Fibroblast of skin of left quadriceps (primary cell): ENCODE results near the gene LCAT.

ENCODE experiments used
- DNase-seq, 2 experiments: peaks; one replicate each; pipeline ENCODE4 v3.0.0-alpha.2; 2013; ENCODE audit warnings: low read depth in 2 of 2

Gene LCAT

DNA sequence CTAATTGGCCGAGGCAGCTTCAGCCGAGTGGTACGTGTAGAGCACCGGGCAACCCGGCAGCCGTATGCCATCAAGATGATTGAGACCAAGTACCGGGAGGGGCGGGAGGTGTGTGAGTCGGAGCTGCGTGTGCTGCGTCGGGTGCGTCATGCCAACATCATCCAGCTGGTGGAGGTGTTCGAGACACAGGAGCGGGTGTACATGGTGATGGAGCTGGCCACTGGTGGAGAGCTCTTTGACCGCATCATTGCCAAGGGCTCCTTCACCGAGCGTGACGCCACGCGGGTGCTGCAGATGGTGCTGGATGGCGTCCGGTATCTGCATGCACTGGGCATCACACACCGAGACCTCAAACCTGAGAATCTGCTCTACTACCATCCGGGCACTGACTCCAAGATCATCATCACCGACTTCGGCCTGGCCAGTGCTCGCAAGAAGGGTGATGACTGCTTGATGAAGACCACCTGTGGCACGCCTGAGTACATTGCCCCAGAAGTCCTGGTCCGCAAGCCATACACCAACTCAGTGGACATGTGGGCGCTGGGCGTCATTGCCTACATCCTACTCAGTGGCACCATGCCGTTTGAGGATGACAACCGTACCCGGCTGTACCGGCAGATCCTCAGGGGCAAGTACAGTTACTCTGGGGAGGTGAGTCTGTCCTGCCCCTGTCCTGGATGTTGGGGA is 34.7 kb downstream of the LCAT start:
- DNase-seq = no peak

GRCh38 chr16:67907397-67908180 is 36.3 kb downstream of the LCAT start:
- DNase-seq = no peak

- DNase-seq = no peak
Observed at GRCh38 chr16:67902831-67903230, 41.1 kb downstream of the LCAT start.

GRCh38 chr16:67901734-67902133 is 42.2 kb downstream of the LCAT start:
- no peak for DNase-seq

DNA sequence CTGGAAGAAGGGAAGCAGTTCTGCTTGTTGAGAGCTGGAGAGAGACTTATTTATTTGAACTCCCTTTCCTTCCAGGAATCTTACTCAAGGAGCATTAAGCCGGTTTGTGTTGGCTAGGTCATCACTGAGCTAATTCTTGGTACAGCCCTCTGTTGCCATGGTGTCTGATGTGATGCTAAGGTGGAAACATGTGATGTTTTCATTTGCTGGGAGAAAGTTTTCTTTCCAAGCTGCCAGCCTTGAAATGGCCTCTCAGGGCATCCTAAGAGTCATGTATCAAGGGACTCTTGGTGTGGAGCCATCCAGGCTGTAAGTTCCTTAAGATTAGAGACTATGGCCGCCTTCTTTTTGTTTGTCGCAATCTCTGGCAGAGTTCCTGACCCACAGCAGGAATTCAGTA is 46.7 kb downstream of the LCAT start:
- DNase-seq = no peak

DNA sequence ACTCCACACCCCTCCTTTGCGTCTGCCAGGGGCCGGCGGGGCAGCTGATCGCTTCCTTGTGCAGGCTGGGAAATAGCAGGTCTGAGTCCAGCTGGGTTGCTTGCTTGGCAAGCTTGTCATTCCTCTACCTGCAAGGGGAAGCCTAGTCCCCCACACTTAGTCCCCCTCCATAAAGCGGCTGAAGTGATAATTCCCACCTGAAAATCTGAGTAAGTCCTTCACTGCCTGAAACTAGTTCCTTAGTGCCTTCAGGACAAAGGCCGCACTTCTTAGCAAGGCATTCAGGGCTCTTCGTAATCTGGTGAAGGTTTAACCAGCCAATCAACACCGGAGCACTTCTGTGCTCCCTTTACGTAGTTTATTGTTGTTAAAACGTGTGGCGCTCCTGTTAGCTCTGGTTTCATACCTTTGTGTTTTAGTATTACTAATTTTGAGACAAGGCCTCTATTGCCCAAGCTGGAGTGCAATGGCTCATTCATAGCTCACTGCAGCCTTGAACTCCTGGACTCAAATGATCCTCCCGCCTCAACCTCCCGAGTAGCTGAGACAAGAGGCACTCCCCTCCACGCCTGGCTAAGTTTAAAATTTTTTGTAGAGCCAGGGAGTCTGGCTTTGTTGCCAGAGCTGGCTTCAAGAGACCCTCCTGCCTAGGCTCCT is 50.0 kb downstream of the LCAT start:
- no peak for DNase-seq

DNA sequence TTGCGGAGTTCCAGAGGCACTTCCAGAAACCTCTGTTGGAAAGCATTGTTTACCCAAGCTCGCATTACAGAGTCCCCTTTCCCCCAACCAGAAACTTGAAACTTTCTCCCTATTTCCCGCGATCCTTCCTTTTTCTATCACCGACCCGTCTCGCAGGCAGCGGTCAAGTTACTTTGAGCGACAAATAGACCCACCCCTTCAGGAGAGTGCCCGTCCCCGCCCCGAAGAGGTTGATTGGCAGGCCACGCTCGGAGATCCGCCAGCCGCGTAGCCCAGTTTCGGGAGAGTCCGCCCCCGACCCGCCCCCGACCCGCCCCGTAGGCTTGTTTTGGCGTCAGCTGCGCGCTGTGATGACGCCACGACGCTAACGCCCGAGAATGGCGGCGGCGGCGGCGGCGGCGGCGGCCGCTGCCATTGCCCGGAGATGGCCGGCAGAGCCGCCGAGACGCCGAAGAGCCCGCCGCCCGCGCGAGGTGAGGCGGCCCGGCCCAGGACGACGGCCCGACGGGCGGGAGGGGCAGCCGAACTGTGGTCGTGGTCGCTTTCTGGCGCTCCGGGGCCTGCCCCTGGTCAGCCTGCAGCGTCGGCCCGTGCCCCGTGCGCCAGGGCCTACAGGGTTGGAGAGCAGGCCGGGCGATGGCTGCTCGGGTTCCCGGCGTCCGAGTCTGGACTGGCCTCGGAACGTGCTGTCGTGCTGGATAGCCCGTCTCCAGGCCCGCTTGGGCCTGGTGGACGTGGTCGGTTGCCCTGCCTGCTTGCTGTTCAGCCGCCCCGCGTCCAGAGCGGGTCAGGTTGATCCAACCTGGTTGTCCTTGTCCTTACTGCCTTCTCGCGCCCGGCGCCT is 50.8 kb downstream of the LCAT start, which contains the start of gene PSKH1:
Gene PSKH1 (plus strand): TSS at position 356 of the 844 bp plus-strand sequence. CDS start 15,496 bp downstream, outside the sequence.
- peak; percentile 87 for DNase-seq

GRCh38 chr16:67892375-67892774 is 51.5 kb downstream of the LCAT start:
- DNase-seq = no peak
